HepG2 (cell line): ENCODE results near the gene RBL1. TPM values are rescaled to one million over a fixed set of nuclear protein-coding genes. Genes with fewer than 3 reads are reported as not detected.

Source experiments
- ATAC-seq: fragments of 200-7000 bp; cut with Tn5 transposase; 3 replicates; pipeline ENCODE4 v1.9.1; 2020; ENCODE audit warnings: mild to moderate bottlenecking, moderate library complexity
- BruUV-seq: library from RNA; stranded (reverse); fragments of 400-500 nt; replicated peaks from 2 replicates; lab custom pipeline; 2021; lab: Mats Ljungman, UMichigan
- CTCF ChIA-PET: fragments of 300-600 bp; formaldehyde crosslinking; extraction: SDS; loops from one replicate; lab custom pipeline; 2021; ENCODE audit warnings: low total read pairs, inconsistent platforms, low intra/inter-chr PET ratio; lab: Yijun Ruan, JAX
- POLR2A ChIA-PET: fragments of 350-600 bp; sonication (Branson Sonifier 250); formaldehyde crosslinking; loops from one replicate; lab custom pipeline; 2020; ENCODE audit warnings: antibody characterized with exemption, inconsistent platforms; lab: Yijun Ruan, JAX
- DNase-seq: peaks from one replicate; pipeline ENCODE4 v3.0.0-alpha.2; 2015; ENCODE audit warnings: low spot score
- FAIRE-seq: peaks from 3 replicates; lab custom pipeline; 2011; peaks lifted over from hg19 to GRCh38; lab: Jason Lieb, UNC
- H2AFZ ChIP-seq: one replicate; pipeline ENCODE4 v1.6.1; 2011; ENCODE audit warnings: low read length, inconsistent platforms
- H3K27ac ChIP-seq: fragments of 300-600 bp; 3 replicates; pipeline ENCODE4 v1.8.0; 2011; ENCODE audit warnings: mixed run types, mild to moderate bottlenecking, mixed read lengths, low read length, inconsistent platforms; ENCODE audit not compliant: insufficient read depth; ENCODE audit errors: extremely low read length
- H3K27me3 ChIP-seq, 2 experiments: fragments of 200-600 bp in 1 of 2; 2 replicates in 1 of 2; 3 replicates in 1 of 2; pipeline versions ENCODE4 v1.6.0 to v1.8.0; 2011; ENCODE audit warnings: low read length in 2 of 2, mild to moderate bottlenecking in 2 of 2, moderate library complexity in 2 of 2, inconsistent platforms in 1 of 2; ENCODE audit not compliant: insufficient read depth in 2 of 2, control insufficient read depth in 1 of 2
- H3K36me3 ChIP-seq, 2 experiments: fragments of 200-600 bp in 1 of 2; replicated peaks in 1 of 2; 2 replicates in 1 of 2; 3 replicates in 1 of 2; pipeline versions ENCODE4 v1.5.1 to v1.8.0; 2011; ENCODE audit warnings: low read length in 2 of 2, inconsistent platforms in 1 of 2; ENCODE audit not compliant: insufficient read depth in 2 of 2, control insufficient read depth in 1 of 2
- H3K4me1 ChIP-seq: 2 replicates; pipeline ENCODE4 v1.5.1; 2012; ENCODE audit warnings: low read length, inconsistent platforms; ENCODE audit not compliant: insufficient read depth
- H3K4me2 ChIP-seq: 2 replicates; pipeline ENCODE4 v1.6.0; 2011; ENCODE audit warnings: low read depth, low read length, inconsistent platforms
- H3K4me3 ChIP-seq, 3 experiments: fragments of 200-600 bp in 1 of 3; sonication (generic), shearing (Covaris generic) in 1 of 3; replicated peaks in 1 of 3; 2 replicates each; pipeline ENCODE4 v1.5.1; 2011 to 2016; ENCODE audit warnings: low read length in 3 of 3, inconsistent platforms in 2 of 3, low read depth in 2 of 3, mild to moderate bottlenecking in 2 of 3, control low read depth in 1 of 3, mixed read lengths in 1 of 3; ENCODE audit not compliant: insufficient read depth in 1 of 3
- H3K79me2 ChIP-seq: one replicate; pipeline ENCODE4 v1.6.1; 2011; ENCODE audit warnings: low read length, inconsistent platforms; ENCODE audit not compliant: insufficient read depth
- H3K9ac ChIP-seq: 2 replicates; pipeline ENCODE4 v1.6.0; 2011; ENCODE audit warnings: mild to moderate bottlenecking, low read depth, low read length, inconsistent platforms; ENCODE audit not compliant: insufficient read depth
- H3K9me3 ChIP-seq: 2 replicates; pipeline ENCODE4 v1.5.1; 2012; ENCODE audit warnings: mild to moderate bottlenecking, low read length
- H4K20me1 ChIP-seq: 2 replicates; pipeline ENCODE4 v1.6.0; 2011; ENCODE audit warnings: inconsistent platforms, mild to moderate bottlenecking, low read length, moderate library complexity; ENCODE audit not compliant: insufficient read depth
- CEBPB ChIP-seq: IDR thresholded peaks from 2 replicates; pipeline ENCODE4 v1.6.1; 2011; ENCODE audit warnings: low read depth, low read length, improper control_type of control experiment, borderline replicate concordance
- CEBPG ChIP-seq: IDR thresholded peaks from 2 replicates; pipeline ENCODE4 v1.6.1; 2016
- FOSL2 ChIP-seq: sonication (generic); formaldehyde crosslinking; IDR thresholded peaks from 2 replicates; pipeline ENCODE4 v1.4.0; 2020; ENCODE audit warnings: missing genetic modification reagents
- MIER2 ChIP-seq: IDR thresholded peaks from 2 replicates; pipeline ENCODE4 v1.6.1; 2016; ENCODE audit warnings: missing biosample characterization, missing genetic modification reagents
- MXI1 ChIP-seq: IDR thresholded peaks from 3 replicates; pipeline ENCODE4 v1.6.1; 2012; ENCODE audit warnings: low read depth, low read length, inconsistent platforms, borderline replicate concordance
- PAF1 ChIP-seq: IDR thresholded peaks from 2 replicates; pipeline ENCODE4 v1.6.1; 2016; ENCODE audit warnings: missing genetic modification reagents, missing compliant biosample characterization
- POGZ ChIP-seq: sonication (generic); formaldehyde crosslinking; IDR thresholded peaks from 2 replicates; pipeline ENCODE4 v1.4.0; 2020; ENCODE audit warnings: mild to moderate bottlenecking, missing genetic modification reagents
- RCOR2 ChIP-seq: IDR thresholded peaks from 2 replicates; pipeline ENCODE4 v1.6.1; 2016; ENCODE audit warnings: missing biosample characterization, missing genetic modification reagents
- SKI ChIP-seq: fragments of 450-650 bp; IDR thresholded peaks from one replicate; pipeline ENCODE4 v1.6.1; 2018; ENCODE audit warnings: mild to moderate bottlenecking; ENCODE audit not compliant: partially characterized antibody
- SNAI1 ChIP-seq: sonication (generic); formaldehyde crosslinking; IDR thresholded peaks from 2 replicates; pipeline ENCODE4 v1.5.0; 2020; ENCODE audit warnings: mild to moderate bottlenecking, missing genetic modification reagents, borderline replicate concordance
- TEAD3 ChIP-seq: optimal IDR thresholded peaks from 2 replicates; pipeline ENCODE3; 2016; ENCODE audit warnings: borderline replicate concordance
- XRCC5 ChIP-seq: fragments of 200-400 bp; formaldehyde crosslinking; optimal IDR thresholded peaks from 2 replicates; pipeline ENCODE3; 2017; ENCODE audit warnings: mild to moderate bottlenecking, low read length
- ZBTB46 ChIP-seq: sonication (generic); formaldehyde crosslinking; IDR thresholded peaks from 2 replicates; pipeline ENCODE4 v1.4.0; 2020; ENCODE audit warnings: mild to moderate bottlenecking, missing genetic modification reagents, borderline replicate concordance
- ZNF44 ChIP-seq: sonication (generic); formaldehyde crosslinking; IDR thresholded peaks from 2 replicates; pipeline ENCODE4 v1.5.1; 2020; ENCODE audit warnings: mild to moderate bottlenecking, missing genetic modification reagents
- ZNF468 ChIP-seq: sonication (generic); formaldehyde crosslinking; IDR thresholded peaks from 2 replicates; pipeline ENCODE4 v1.8.0; 2022; ENCODE audit warnings: mild to moderate bottlenecking, moderate library complexity, missing genetic modification reagents
- ZNF570 ChIP-seq: sonication (generic); formaldehyde crosslinking; IDR thresholded peaks from 2 replicates; pipeline ENCODE4 v1.4.0; 2020; ENCODE audit warnings: mild to moderate bottlenecking, missing genetic modification reagents, borderline replicate concordance
- ZNF841 ChIP-seq: sonication (generic); formaldehyde crosslinking; IDR thresholded peaks from 2 replicates; pipeline ENCODE4 v1.8.1; 2023; ENCODE audit warnings: missing genetic modification reagents, borderline replicate concordance
- WGBS: methylation state at CpG from one replicate; pipeline ENCODE4 v1.1.6; 2017; ENCODE audit warnings: low lambda C conversion rate; 5-methylcytosine and 5-hydroxymethylcytosine counted together
- in situ Hi-C: cut with HindIII; loops from 2 replicates; pipeline ENCODE4 v1.10.0; 2017; ENCODE audit warnings: low pct_unique_long_range_greater_than_20kb; ENCODE audit not compliant: extremely low pct_ligation_motif_present
- intact Hi-C: fragments of 100-400 bp; cut with micrococcal nuclease; formaldehyde crosslinking; loops from one replicate; pipeline ENCODE4 v1.10.0; 2022; ENCODE audit not compliant: unreplicated experiment
- polyA plus RNA-seq, 8 experiments: library from polyadenylated mRNA; depleted of rRNA in 3 of 8; stranded (reverse) in 7 of 8; unstranded in 1 of 8; fragments of >200 nt; fragmentation: Illumina TruSeq in 4 of 8; extraction: Trizol in 4 of 8; gene quantifications; 2 replicates each; pipeline versions ENCODE4 v1.2.1 to v1.2.3, GENCODE V29; 2011 to 2016; ENCODE audit warnings: low read depth in 4 of 8, missing spikeins in 1 of 8, mixed read lengths in 1 of 8; ENCODE audit not compliant: insufficient read depth in 1 of 8
- total RNA-seq, 5 experiments: library from RNA; depleted of rRNA; stranded (reverse); fragments of >200 nt; fragmentation: Illumina TruSeq; extraction: Trizol; gene quantifications; 2 replicates each; pipeline ENCODE4 v1.2.3, GENCODE V29; 2016; ENCODE audit warnings: low read depth in 1 of 5

The RBL1 gene
- total and polyA plus RNA-seq, 2 of the 13 experiments (the other 11 are each of a cell fraction or from before 2014, with no cell fraction given) = 6.0 to 27.5 TPM

GRCh38 chr20:37095108-37095598 lies 644 bp downstream of the RBL1 start (continued):
- no peak for TF ChIP-seq SKI

- intact Hi-C loops (loop anchor here (10.0 kb wide), 1 partner anchor 136 kb away; the partner anchor contains the start of gene SAMHD1), in situ Hi-C loops (no loop called here)
- Histone ChIP-seq H3K27me3 (no peaks in the 10 kb centered on the region; a peak in 1 of 5 replicates), H3K36me3 (peaks cover 4 to 40% of the 10 kb centered on the region in 2 experiments), H3K9me3 (no peaks in the 10 kb centered on the region), H2AFZ (no peak overlapping the region), H3K9ac (no peak overlapping the region), H3K4me3 (no peak overlapping the region), H4K20me1 (no peaks in the 10 kb centered on the region), H3K4me2 (no peak overlapping the region), H3K4me1 (peaks cover 21% of the 10 kb centered on the region), H3K79me2 (peaks cover 20% of the 10 kb centered on the region), H3K27ac (no peak overlapping the region)
- ChIA-PET CTCF (no interaction called here), POLR2A (interaction anchor here (0.7 kb wide), 1 partner anchor 88 kb away, joined by 3 read pairs; no protein-coding TSS in a partner anchor)
- no TSS peak for BruUV-seq
- whole genome bisulfite sequencing = 92% methylated on average over 2 of the region's 2 CpGs
- no peak for FAIRE-seq
- no peak for TF ChIP-seq ZNF841 (CRISPR knock-in tag)
- peak; percentile 70; the same call in 1 of the 2 replicates for TF ChIP-seq CEBPB
- TF ChIP-seq CEBPG = peak; percentile 20; the same call in 1 of the 2 replicates
- no peak for DNase-seq
- ATAC-seq = no peak
These were observed 5.4 kb downstream of the RBL1 start for GRCh38 chr20:37090407-37090806.

- no peak for DNase-seq
- ChIA-PET POLR2A (no interaction called here), CTCF (interaction anchor here (1.2 kb wide), 1 partner anchor 74 kb away, joined by 3 read pairs; no protein-coding TSS in a partner anchor)
- in situ Hi-C loops (no loop called here), intact Hi-C loops (no loop called here)
- ATAC-seq = peak; percentile 70
- H3K9me3 ChIP-seq = no peaks in the 10 kb centered on the region
- WGBS = 97% methylated on average over 5 of the region's 5 CpGs
- H4K20me1 ChIP-seq = no peaks in the 10 kb centered on the region
- H2AFZ ChIP-seq = no peak overlapping the region
- no peak overlapping the region for H3K9ac ChIP-seq
- H3K4me3 ChIP-seq = no peak overlapping the region
- FAIRE-seq = no peak
- H3K27me3 ChIP-seq = no peaks in the 10 kb centered on the region
- H3K4me2 ChIP-seq = no peak overlapping the region
- BruUV-seq = no TSS peak
- H3K4me1 ChIP-seq = no peaks in the 10 kb centered on the region
- peaks cover 11% of the 10 kb centered on the region for H3K79me2 ChIP-seq
- H3K27ac ChIP-seq = no peak overlapping the region
- H3K36me3 ChIP-seq = peaks cover 17 to 59% of the 10 kb centered on the region in 2 experiments
- TF ChIP-seq ZBTB46 (CRISPR knock-in tag) = no peak
- TF ChIP-seq SNAI1 (CRISPR knock-in tag) = no peak
- TF ChIP-seq ZNF570 (CRISPR knock-in tag) = no peak
- no peak for TF ChIP-seq MXI1
- no peak for TF ChIP-seq FOSL2
- no peak for TF ChIP-seq RCOR2 (CRISPR knock-in tag)
- TF ChIP-seq TEAD3 = peak; percentile 26
- no peak for TF ChIP-seq ZNF468 (CRISPR knock-in tag)
- TF ChIP-seq ZNF44 (CRISPR knock-in tag) = 0 out of 2 replicates have a peak, but pooled peaks have one; percentile 48
- no peak for TF ChIP-seq MIER2 (CRISPR knock-in tag)
- TF ChIP-seq XRCC5 = peak; percentile 18
- TF ChIP-seq POGZ (CRISPR knock-in tag) = no peak
- TF ChIP-seq PAF1 = no peak
These were observed 14.0 kb downstream of the RBL1 start for GRCh38 chr20:37081717-37082289.
